Endometrial microvascular endothelial cells (primary cell): ENCODE data around the gene DPYD. TPM values are rescaled to one million over a fixed set of nuclear protein-coding genes. Genes with fewer than 3 reads are reported as not detected.

ENCODE experiments used
- in situ Hi-C: cut with HindIII; loops from 2 replicates; pipeline ENCODE4 v1.10.0; 2017; ENCODE audit warnings: low sequenced_read_pairs, low pct_unique_long_range_greater_than_20kb; ENCODE audit errors: inconsistent ontology term
- total RNA-seq: library from RNA; depleted of rRNA; stranded (reverse); fragments of >200 nt; gene quantifications from one replicate; pipeline ENCODE4 v1.2.3, GENCODE V29; 2015; ENCODE audit errors: inconsistent ontology term

The DPYD gene
- total RNA-seq, 1 donor from 2014 or later = 39.4 TPM

GRCh38 chr1:97308131-97308530, 612.7 kb downstream of the DPYD start:
- in situ Hi-C loops = no loop called here

GRCh38 chr1:97307568-97307967, 613.3 kb downstream of the DPYD start:
- in situ Hi-C loops = no loop called here

- in situ Hi-C loops = no loop called here
Observed at GRCh38 chr1:97307151-97307550, 613.7 kb downstream of the DPYD start.

- in situ Hi-C loops = no loop called here
Observed at GRCh38 chr1:97306504-97306903, 614.3 kb downstream of the DPYD start.

GRCh38 chr1:97304366-97304765, 616.5 kb downstream of the DPYD start:
- in situ Hi-C loops = no loop called here

GRCh38 chr1:97298966-97299365, 621.9 kb downstream of the DPYD start:
- in situ Hi-C loops = no loop called here

GRCh38 chr1:97297611-97298010, 623.2 kb downstream of the DPYD start:
- in situ Hi-C loops = no loop called here

- in situ Hi-C loops = no loop called here
Observed at GRCh38 chr1:97281962-97282361, 638.9 kb downstream of the DPYD start.

GRCh38 chr1:97277891-97278654, 642.8 kb downstream of the DPYD start:
- in situ Hi-C loops = no loop called here

- in situ Hi-C loops = no loop called here
Observed at GRCh38 chr1:97271916-97272788, 648.7 kb downstream of the DPYD start.

GRCh38 chr1:97270508-97271307, 650.1 kb downstream of the DPYD start:
- in situ Hi-C loops = no loop called here

- in situ Hi-C loops = no loop called here
Observed at GRCh38 chr1:97265630-97266029, 655.2 kb downstream of the DPYD start.

GRCh38 chr1:97262842-97263241, 658.0 kb downstream of the DPYD start:
- in situ Hi-C loops = no loop called here

GRCh38 chr1:97258597-97258996, 662.2 kb downstream of the DPYD start:
- in situ Hi-C loops = no loop called here

- in situ Hi-C loops = no loop called here
Observed at GRCh38 chr1:97254731-97255463, 665.9 kb downstream of the DPYD start.

- in situ Hi-C loops = no loop called here
Observed at GRCh38 chr1:97252925-97253324, 667.9 kb downstream of the DPYD start.

- in situ Hi-C loops = no loop called here
Observed at GRCh38 chr1:97252076-97252475, 668.8 kb downstream of the DPYD start.

- in situ Hi-C loops = no loop called here
Observed at GRCh38 chr1:97247196-97247595, 673.6 kb downstream of the DPYD start.

GRCh38 chr1:97245682-97246081, 675.2 kb downstream of the DPYD start:
- in situ Hi-C loops = no loop called here
